NCI-H2029 (cell line): ENCODE results near the gene ANTXR1.

Source experiments
- DNase-seq: peaks from one replicate; lab custom pipeline; 2025; lab: John Stamatoyannopoulos, UW

Gene ANTXR1

GRCh38 chr2:69034122-69034521 lies 21.1 kb downstream of the ANTXR1 start:
- DNase-seq = no peak

- DNase-seq = no peak
Measured at GRCh38 chr2:69034845-69035244, 21.9 kb downstream of the ANTXR1 start.

GRCh38 chr2:69036926-69037325 lies 23.9 kb downstream of the ANTXR1 start:
- DNase-seq = no peak

GRCh38 chr2:69041214-69041613 lies 28.2 kb downstream of the ANTXR1 start:
- DNase-seq = no peak

GRCh38 chr2:69043736-69044400 lies 30.9 kb downstream of the ANTXR1 start:
- DNase-seq = no peak

- no peak for DNase-seq
Measured at GRCh38 chr2:69046221-69046662, 33.3 kb downstream of the ANTXR1 start.

GRCh38 chr2:69047625-69048145 lies 34.7 kb downstream of the ANTXR1 start:
- DNase-seq = no peak

GRCh38 chr2:69050802-69051201 lies 37.8 kb downstream of the ANTXR1 start:
- no peak for DNase-seq

GRCh38 chr2:69053416-69053965 lies 40.5 kb downstream of the ANTXR1 start:
- no peak for DNase-seq

GRCh38 chr2:69054431-69054830 lies 41.5 kb downstream of the ANTXR1 start:
- DNase-seq = no peak

GRCh38 chr2:69055688-69056470 lies 42.9 kb downstream of the ANTXR1 start:
- no peak for DNase-seq

- DNase-seq = no peak
Measured at GRCh38 chr2:69057660-69058059, 44.7 kb downstream of the ANTXR1 start.

GRCh38 chr2:69059731-69060290 lies 46.8 kb downstream of the ANTXR1 start:
- DNase-seq = no peak

GRCh38 chr2:69060938-69061501 lies 48.0 kb downstream of the ANTXR1 start:
- no peak for DNase-seq

- DNase-seq = no peak
Measured at GRCh38 chr2:69061525-69061924, 48.5 kb downstream of the ANTXR1 start.

GRCh38 chr2:69062307-69062962 lies 49.5 kb downstream of the ANTXR1 start:
- DNase-seq = no peak

GRCh38 chr2:69065735-69066336 lies 52.9 kb downstream of the ANTXR1 start:
- peak; percentile 12 for DNase-seq

- DNase-seq = no peak
Measured at GRCh38 chr2:69067026-69067630, 54.1 kb downstream of the ANTXR1 start.

- no peak for DNase-seq
Measured at GRCh38 chr2:69067866-69068265, 54.9 kb downstream of the ANTXR1 start.

GRCh38 chr2:69070969-69071368 lies 58.0 kb downstream of the ANTXR1 start:
- no peak for DNase-seq
